ENCODE data around the gene GPR37.

The GPR37 gene

GRCh38 chr7:124765401-124766352, at the start of gene GPR37:
TSS of gene GPR37 (minus strand) at chr7:124765792. CDS start at chr7:124764976, 816 bp downstream.
- peak; percentile 73 for DNase-seq (ENCODE audit: low read depth, low spot score)

DNA sequence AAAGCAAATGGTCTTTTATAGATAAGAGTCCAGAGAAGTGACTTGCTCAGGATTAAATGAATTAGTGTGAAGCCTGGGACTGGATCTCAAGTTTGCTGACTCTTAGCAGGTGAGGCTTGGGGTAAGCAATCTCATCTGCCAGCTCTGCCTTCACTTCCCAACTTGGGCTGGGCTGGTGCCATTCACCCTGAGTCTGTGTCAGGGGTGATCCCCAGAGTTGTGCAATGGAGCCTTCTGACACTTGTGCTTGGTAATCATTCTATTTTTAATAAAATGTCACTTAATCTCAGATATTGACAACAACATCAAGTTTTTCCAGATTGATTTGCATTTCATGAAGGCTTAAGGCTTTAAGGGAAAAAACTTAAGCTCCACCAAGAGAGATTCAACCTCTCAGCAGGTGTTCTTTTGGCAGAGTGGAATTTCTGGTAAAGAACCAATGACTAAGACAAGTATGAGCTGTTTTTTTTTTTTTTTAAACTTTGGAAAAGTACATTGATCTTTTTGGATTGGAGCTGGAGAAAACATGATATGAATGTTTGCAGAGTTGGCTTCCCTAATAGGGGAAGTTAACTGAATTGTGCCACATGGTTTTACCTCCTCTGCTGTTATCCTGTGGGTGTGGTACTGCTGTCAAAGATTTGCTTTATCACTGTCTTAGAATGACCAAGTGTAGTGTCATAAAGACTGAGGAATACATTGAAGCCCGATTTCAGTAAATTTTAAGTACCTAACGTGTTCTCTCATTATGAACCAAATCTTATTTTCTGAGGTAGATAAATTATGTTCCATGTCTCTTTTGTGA, 48.6 kb upstream of the GPR37 start:
- no peak for DNase-seq (ENCODE audit: low read depth, low spot score)

DNA sequence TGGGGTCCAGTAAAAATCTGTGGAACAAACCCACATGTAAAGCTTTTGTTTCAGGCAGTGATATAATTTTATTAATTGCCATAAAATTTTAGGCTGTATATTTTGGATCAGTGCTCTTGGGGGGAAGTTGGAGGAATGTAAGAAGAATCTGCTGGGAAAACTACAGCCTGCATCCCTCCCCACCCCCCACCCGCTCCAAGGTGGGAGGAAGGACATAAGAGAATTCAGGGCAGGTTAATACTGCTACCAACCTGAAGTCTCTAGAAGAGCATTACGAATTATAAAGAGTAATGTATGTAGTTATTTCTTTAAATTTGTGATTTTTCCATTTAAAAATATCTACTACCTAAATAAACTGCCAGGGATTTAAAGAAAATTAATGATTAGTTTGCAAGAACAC, 47.2 kb upstream of the GPR37 start:
- no peak for DNase-seq (ENCODE audit: low read depth, low spot score)

DNA sequence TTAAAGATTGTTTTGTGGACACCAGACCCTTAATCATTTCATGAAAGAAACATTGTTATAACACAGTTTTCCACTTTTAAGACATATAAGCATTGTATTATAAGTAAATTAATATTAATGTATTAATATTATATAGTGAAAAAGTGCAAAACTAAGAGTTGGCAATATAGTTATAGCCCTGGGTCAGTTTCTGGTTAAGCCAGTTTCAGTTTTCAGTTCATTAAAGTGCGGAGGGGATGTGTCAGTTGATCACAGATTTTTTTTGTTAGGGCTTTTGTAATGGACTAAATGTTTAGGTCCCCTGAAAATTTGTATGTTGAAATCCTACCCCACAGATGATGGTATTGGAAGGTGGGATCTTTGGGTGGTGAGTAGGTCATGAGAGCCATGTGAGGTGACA, 45.7 kb upstream of the GPR37 start:
- no peak for DNase-seq (ENCODE audit: low read depth, low spot score)

DNA sequence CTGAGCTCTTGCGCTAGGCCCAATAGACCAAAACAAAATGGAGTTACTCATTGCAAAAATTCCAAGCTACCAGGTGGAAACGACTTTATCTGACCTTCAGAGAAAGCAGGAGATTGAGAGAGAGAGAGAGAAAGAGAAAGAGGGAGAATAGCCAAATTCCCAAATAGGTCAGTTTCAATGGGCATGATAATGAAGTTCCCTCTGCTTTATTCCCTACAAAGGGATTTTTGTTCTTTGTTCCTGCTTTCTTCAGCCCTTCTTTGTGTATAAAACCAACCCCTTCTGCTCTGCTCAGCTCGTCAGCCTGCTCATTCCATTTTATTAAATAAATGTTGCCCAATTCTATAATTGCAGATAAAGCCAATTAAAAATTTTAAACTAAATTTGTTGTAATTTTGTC, 45.0 kb upstream of the GPR37 start:
- no peak for DNase-seq (ENCODE audit: low read depth, low spot score)

GRCh38 chr7:124808206-124808605, 42.6 kb upstream of the GPR37 start:
- DNase-seq (ENCODE audit: low read depth, low spot score) = no peak

- DNase-seq (ENCODE audit: low read depth, low spot score) = no peak
Measured at GRCh38 chr7:124801330-124801895, 35.8 kb upstream of the GPR37 start.

DNA sequence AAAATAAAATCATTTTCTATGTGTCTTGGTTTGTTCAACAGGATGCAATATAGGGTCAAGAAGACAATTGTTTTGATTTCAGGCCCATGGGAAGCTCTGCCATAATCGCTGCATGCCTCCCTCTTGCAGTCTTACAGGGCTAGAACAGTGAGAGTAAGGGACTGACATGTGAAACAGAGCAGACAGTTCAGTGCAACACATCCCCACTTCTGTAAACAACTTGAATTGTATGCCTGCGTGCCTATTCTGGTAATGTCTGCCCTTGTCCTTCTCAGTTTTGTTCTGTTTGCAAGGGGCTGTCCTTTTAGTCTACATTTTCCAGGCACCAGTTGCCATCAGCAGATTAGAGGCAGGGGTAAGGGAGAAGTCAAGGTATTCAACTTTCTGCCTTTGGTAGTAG, 34.8 kb upstream of the GPR37 start:
- no peak for DNase-seq (ENCODE audit: low read depth, low spot score)

GRCh38 chr7:124799448-124799847, 33.9 kb upstream of the GPR37 start:
- no peak for DNase-seq (ENCODE audit: low read depth, low spot score)

GRCh38 chr7:124796771-124797170, 31.2 kb upstream of the GPR37 start:
- no peak for DNase-seq (ENCODE audit: low read depth, low spot score)

- DNase-seq (ENCODE audit: low read depth, low spot score) = no peak
Measured at GRCh38 chr7:124792696-124793095, 27.1 kb upstream of the GPR37 start.

GRCh38 chr7:124792002-124792401, 26.4 kb upstream of the GPR37 start:
- no peak for DNase-seq (ENCODE audit: low read depth, low spot score)

- DNase-seq (ENCODE audit: low read depth, low spot score) = no peak
Measured at GRCh38 chr7:124791426-124791825, 25.8 kb upstream of the GPR37 start.

DNA sequence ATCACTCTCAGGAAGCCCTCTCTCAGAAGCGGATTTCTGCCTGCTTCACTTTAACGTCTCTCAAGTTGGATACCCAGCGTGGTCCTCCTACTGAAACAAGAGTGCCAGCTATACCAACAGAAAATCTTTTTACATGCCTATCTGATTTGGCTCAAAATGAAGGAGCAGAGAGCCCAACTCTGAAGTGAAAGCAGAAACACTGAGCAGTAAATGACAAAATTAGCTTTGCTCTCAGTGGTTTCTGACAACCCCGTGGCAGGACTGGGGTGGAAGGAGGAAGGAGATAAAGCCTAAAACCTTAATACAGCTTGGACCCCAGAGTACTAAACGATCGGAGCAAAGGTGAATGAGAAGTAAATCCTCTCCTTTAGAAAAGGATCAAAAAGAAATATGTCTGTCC, 25.1 kb upstream of the GPR37 start:
- DNase-seq (ENCODE audit: low read depth, low spot score) = no peak

DNA sequence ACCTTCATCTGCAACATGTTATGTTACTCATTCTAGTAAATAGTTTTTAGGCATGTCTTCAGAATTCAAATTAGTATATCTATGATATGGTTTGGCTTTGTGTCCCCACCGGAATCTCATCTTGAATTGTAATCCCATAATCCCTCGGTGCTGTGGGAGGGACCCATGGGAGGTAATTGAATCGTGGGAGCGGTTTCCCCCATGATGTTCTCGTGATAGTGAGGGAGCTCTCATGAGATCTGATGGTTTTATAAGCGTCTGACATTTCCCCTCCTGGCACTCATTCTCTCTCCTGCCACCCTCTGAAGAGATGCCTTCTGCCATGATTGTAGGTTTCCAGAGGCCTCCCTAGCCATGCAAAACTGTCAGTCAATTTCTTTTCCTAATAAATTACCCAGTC, 20.4 kb upstream of the GPR37 start:
- no peak for DNase-seq (ENCODE audit: low read depth, low spot score)

DNA sequence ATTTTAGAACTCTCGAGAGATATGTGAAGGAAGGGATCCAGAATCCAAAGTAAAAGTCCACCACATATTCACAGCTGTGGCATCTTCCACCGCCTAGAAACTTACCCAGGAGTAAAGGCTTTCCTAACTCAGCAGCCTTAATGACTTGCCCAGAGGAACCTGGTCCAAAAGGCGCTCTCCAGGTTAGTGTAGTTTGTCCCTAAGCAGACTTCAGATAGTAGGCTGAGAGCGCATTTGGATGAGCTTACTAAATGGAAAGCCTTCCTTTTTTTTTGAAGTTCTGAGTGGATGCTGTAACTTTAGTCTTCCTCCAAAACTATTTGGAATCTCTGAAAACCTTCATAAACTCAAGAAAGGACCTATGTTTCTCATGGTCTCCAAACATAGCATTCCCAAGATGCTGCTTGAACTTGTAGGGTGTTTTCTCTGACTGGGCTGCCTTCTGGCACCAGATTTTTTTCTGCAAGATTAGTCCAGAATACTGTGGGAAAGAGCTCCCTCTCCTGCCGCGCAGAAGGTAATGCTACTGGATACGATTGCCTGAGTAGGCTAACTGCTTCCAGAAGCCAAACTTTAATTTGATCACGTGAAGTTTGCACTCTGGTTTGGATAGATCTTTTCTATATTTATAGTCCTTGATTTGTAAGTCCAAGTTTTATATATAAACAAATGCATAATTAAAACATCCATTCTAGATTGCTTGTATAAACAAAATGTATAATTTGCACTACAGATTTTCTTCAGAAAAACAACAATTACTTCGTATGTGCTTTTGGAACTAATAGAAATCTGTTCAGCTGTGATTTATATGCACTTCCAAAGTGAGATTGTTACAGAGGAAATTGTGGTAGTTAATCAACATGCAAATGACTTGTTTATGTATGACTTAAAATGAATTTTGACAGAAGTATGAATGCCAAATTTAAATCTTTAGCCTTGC, 19.6 kb upstream of the GPR37 start:
- peak; percentile 77 for DNase-seq (ENCODE audit: low read depth, low spot score)

DNA sequence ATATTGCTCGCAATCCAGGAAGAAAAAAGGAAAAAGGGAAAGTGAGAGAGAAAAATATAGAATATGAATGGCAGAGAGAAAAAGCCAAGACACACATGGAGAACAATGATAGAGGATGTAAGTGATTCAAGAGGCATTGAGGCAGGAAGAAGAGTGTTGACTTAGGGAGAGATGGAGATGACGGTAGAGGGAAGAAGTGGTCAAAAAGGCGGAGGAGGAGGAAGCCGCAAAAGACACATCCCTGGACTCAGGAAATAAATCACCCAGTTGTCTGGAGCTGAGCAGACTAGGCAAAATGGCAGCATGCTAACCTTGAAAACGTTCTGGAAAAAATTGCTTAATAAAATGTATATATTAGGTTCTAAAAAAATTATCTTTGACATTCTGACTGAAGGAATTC, 17.7 kb upstream of the GPR37 start:
- DNase-seq (ENCODE audit: low read depth, low spot score) = no peak

DNA sequence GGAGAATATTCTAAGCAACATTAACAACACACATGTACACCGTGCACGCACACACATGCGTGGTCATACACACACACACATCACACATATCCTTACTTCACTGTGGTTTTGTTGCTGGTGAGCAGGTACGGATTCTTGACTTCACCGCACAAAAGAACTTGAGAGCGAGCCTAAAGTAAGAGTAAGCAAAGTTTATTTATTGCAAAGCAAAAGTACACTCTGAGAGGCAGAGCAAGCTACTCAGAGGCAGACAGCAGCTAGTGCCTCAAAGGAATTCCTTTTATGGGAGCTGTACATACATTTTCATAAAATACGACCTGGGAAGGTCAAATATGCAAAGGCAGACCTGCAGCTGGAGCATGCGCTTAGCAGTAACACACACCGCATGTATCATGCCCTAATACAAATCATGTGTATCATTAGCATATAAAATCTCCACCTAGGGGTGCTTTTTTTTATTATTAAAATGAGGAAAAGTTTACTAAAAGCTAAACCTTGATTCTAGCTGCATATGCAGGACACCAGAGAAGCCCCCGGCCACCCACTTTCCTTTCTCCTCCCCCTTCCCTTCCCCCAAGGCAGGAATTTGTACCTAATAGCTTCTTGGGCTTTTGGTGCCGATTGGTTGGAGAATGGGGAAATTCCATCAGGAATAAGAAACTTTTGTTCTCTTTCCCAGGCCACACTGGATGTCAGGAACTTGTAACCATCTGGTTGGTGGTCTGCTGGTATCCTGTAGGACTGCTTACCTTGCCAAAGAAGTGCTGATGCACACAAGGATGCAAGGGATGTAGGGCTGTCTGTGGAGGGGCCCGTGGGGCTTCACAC, 16.5 kb upstream of the GPR37 start:
- no peak for DNase-seq (ENCODE audit: low read depth, low spot score)

- DNase-seq (ENCODE audit: low read depth, low spot score) = no peak
Measured at GRCh38 chr7:124781418-124781817, 15.8 kb upstream of the GPR37 start.

- no peak for DNase-seq (ENCODE audit: low read depth, low spot score)
Measured at GRCh38 chr7:124780608-124781007, 15.0 kb upstream of the GPR37 start.
